HUES64 (cell line): Measurements from ENCODE around the gene HIP1R.

Source experiments
- H3K27ac ChIP-seq: 2 replicates; pipeline ENCODE4 v1.7.0; 2013; ENCODE audit warnings: low read depth, low read length, inconsistent platforms
- H3K27me3 ChIP-seq: 2 replicates; pipeline ENCODE4 v1.6.1; 2013; ENCODE audit warnings: mild to moderate bottlenecking, low read length; ENCODE audit not compliant: insufficient read depth
- H3K36me3 ChIP-seq: 2 replicates; pipeline ENCODE4 v1.6.1; 2013; ENCODE audit warnings: mild to moderate bottlenecking, low read length; ENCODE audit not compliant: insufficient read depth
- H3K4me1 ChIP-seq: 2 replicates; pipeline ENCODE4 v1.6.1; 2013; ENCODE audit warnings: mild to moderate bottlenecking, low read length, moderate library complexity; ENCODE audit not compliant: insufficient read depth
- H3K4me3 ChIP-seq: 2 replicates; pipeline ENCODE4 v1.5.1; 2013; ENCODE audit warnings: mild to moderate bottlenecking, low read length, moderate library complexity
- H3K9ac ChIP-seq: 2 replicates; pipeline ENCODE4 v1.6.1; 2013; ENCODE audit warnings: mild to moderate bottlenecking, low read depth, low read length
- H3K9me3 ChIP-seq: 2 replicates; pipeline ENCODE4 v1.6.1; 2013; ENCODE audit warnings: low read depth, low read length; ENCODE audit not compliant: insufficient read depth
- WGBS: fragments of 150-250, 120-280 bp; methylation state at CpG from one replicate; pipeline ENCODE4 v1.1.7; 2013; ENCODE audit warnings: missing lambda C conversion rate; 5-methylcytosine and 5-hydroxymethylcytosine counted together

Gene HIP1R

DNA sequence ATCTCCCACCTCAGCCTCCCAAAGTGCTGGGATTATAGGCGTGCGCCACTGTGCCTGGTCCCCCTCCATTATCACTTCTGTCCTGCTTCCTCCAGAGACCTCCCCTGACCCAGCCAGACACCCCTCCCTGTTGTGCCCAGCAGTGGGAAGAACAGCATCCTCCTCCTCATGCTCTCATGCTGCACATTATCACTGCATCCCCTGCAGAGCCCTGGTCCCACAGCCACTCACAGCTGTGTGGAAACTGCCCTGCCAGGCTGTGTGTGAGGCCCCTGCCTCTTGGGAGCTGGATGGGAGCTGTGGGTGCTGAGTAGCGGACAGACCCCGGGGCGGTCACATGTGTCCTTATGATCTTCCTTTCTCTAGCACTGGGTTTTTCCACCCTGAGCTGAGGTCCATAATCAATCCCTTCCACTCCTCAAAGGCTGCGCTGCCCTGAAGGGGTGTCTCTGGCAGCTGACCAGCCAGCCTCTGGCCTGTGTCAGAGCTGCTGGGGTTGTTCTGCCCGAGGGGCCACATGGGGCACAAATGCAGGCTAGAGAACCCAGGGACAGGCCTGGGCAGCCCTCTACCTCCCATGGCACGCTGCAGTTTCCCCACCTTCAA, 9.2 kb downstream of the HIP1R start:
- Histone ChIP-seq H3K27me3 (no peaks in the 10 kb centered on the region), H3K27ac (no peak overlapping the region), H3K4me1 (0 out of 2 replicates have a peak, but pooled peaks cover 5% of the 10 kb centered on the region), H3K36me3 (no peaks in the 10 kb centered on the region), H3K9ac (no peak overlapping the region), H3K9me3 (no peaks in the 10 kb centered on the region), H3K4me3 (no peak overlapping the region)
- WGBS = 98% methylated on average over 8 of the region's 8 CpGs

GRCh38 chr12:122845041-122845864, 10.0 kb downstream of the HIP1R start:
- Histone ChIP-seq H3K9ac (0 out of 2 replicates have a peak overlapping the region, but pooled peaks have one; percentile 32), H3K4me3 (no peak overlapping the region), H3K36me3 (no peaks in the 10 kb centered on the region), H3K9me3 (no peaks in the 10 kb centered on the region), H3K27me3 (no peaks in the 10 kb centered on the region), H3K4me1 (0 out of 2 replicates have a peak, but pooled peaks cover 5% of the 10 kb centered on the region), H3K27ac (no peak overlapping the region)
- WGBS = 92% methylated on average over 30 of the region's 30 CpGs

GRCh38 chr12:122845865-122846621, 10.8 kb downstream of the HIP1R start:
- Histone ChIP-seq H3K9ac (no peak overlapping the region), H3K4me1 (0 out of 2 replicates have a peak, but pooled peaks cover 5% of the 10 kb centered on the region), H3K36me3 (no peaks in the 10 kb centered on the region), H3K27me3 (no peaks in the 10 kb centered on the region), H3K4me3 (no peak overlapping the region), H3K9me3 (no peaks in the 10 kb centered on the region), H3K27ac (no peak overlapping the region)
- 85% methylated on average over 14 of the region's 14 CpGs for WGBS

DNA sequence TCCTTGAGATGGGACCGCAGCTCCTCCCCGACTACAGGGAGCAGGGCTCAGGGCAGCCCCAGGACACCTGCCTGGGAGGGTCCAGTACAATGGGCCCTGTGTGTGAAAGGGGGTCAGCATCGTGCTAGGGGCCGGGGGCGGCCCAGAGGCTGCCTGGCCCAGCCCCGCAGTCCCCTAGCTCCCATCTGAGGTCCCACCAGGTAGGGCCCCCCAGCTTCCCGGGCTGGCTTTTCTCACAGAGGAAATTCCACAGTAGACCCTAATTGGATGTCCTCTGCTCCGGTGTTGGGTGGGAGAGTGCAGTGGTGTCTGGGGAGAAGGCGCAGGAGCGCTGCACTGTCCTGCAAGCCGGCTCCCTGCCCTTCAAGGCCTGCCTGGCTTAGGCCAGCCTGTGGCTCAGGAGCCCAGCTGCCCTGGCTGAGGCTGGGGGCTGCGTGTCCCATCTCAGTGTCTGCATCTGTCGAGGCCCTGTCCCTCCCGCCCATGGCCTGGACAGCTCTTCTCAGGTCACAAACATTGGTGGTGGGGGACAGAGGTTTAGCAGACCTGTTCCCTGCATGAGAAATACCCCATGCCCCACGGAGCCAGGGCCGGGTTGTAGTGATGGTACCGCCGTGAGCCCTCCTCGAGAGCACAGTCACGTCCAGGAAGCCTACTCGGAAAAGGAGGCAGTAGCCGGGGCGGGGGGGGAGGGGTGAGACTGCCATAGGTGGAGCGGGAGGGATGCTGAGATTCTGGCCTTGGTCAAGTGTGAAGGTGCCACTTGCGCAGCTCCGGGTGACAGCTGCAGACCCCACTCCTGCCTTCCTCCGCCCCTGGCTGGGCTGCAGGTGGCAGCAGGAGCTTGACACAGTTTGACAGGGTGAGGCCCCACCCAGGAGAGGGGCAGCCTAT, 11.6 kb downstream of the HIP1R start:
- Histone ChIP-seq H3K4me3 (no peak overlapping the region), H3K9me3 (no peaks in the 10 kb centered on the region), H3K36me3 (no peaks in the 10 kb centered on the region), H3K27ac (no peak overlapping the region), H3K27me3 (no peaks in the 10 kb centered on the region), H3K9ac (no peak overlapping the region), H3K4me1 (0 out of 2 replicates have a peak, but pooled peaks cover 4% of the 10 kb centered on the region)
- 86% methylated on average over 27 of the region's 27 CpGs for WGBS

GRCh38 chr12:122847516-122847836, 12.2 kb downstream of the HIP1R start:
- no peak overlapping the region for H3K27ac ChIP-seq
- H3K36me3 ChIP-seq = no peaks in the 10 kb centered on the region
- WGBS = 90% methylated on average over 5 of the region's 5 CpGs
- no peaks in the 10 kb centered on the region for H3K9me3 ChIP-seq
- H3K4me1 ChIP-seq = no peaks in the 10 kb centered on the region
- no peaks in the 10 kb centered on the region for H3K27me3 ChIP-seq
- no peak overlapping the region for H3K4me3 ChIP-seq
- no peak overlapping the region for H3K9ac ChIP-seq

DNA sequence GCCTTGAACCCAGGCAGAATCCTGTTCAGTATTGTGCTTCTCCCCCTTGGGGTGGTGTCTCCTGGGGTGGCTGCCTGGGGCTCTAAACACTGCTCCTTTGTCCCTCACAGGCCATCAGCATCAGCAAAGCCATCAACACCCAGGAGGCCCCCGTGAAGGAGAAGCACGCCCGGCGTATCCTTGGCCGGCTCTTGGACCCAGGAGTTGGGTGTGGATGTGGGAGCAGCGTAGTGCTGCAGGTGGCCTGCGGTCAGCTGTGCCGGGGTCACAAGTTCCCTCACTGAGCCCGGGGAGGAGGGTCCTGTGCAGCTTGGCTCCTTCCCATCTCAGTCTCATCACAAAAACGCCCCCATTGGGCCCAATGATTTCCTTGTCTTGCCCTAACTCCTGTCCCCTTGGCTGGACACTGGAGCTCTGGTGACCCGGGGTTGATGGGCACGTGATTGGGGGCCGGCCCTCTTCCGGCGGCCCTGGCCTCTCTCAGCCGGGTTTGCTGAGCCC, 12.7 kb downstream of the HIP1R start:
- WGBS = 94% methylated on average over 16 of the region's 16 CpGs
- Histone ChIP-seq H3K27me3 (no peaks in the 10 kb centered on the region), H3K9ac (no peak overlapping the region), H3K4me1 (0 out of 2 replicates have a peak, but pooled peaks cover 3% of the 10 kb centered on the region), H3K36me3 (no peaks in the 10 kb centered on the region), H3K9me3 (no peaks in the 10 kb centered on the region), H3K4me3 (no peak overlapping the region), H3K27ac (no peak overlapping the region)

DNA sequence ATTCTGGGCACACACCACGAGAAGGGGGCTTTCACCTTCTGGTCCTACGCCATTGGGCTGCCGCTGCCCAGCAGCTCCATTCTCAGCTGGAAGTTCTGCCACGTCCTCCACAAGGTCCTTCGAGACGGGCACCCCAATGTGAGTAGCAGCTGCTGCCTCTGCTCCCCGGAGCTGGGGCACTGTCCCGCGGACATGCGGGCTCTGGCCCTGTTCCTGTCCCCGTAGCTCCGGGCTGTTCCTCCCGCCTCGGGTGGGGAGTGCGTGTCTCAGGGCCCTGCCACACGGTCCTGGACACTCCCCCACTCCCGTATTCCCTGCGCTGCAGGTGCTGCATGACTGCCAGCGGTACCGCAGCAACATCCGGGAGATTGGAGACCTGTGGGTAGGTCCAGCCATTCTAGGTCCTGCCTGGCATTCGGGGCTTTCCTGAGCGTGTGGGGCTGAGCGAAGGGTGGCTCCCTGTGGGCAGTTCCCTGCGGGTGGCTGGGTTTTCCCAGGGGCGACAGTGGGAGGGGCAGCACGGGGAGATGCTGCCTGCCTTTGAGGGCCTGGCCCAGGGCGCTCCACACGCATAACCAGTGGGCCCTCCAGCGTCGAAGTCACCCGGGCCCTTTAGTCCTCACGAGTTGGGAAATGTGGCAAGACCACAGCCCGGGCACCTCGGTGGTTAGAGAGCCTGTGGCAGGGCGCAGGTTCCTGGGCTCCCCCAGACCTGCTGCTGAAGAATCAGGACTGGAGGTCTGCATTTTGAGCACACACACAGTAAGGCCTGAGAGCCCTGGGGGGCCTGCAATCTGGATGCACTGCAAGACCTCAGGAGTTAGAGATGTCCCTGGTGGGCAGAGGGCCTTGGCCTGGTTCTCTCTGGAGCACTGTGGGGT, 13.5 kb downstream of the HIP1R start:
- WGBS = 90% methylated on average over 36 of the region's 36 CpGs
- Histone ChIP-seq H3K36me3 (no peaks in the 10 kb centered on the region), H3K4me1 (0 out of 2 replicates have a peak, but pooled peaks cover 3% of the 10 kb centered on the region), H3K4me3 (no peak overlapping the region), H3K9ac (no peak overlapping the region), H3K27ac (no peak overlapping the region), H3K9me3 (no peaks in the 10 kb centered on the region), H3K27me3 (no peaks in the 10 kb centered on the region)

GRCh38 chr12:122849352-122850047, 14.2 kb downstream of the HIP1R start:
- Histone ChIP-seq H3K4me3 (no peak overlapping the region), H3K36me3 (no peaks in the 10 kb centered on the region)
- WGBS = 91% methylated on average over 26 of the region's 26 CpGs

DNA sequence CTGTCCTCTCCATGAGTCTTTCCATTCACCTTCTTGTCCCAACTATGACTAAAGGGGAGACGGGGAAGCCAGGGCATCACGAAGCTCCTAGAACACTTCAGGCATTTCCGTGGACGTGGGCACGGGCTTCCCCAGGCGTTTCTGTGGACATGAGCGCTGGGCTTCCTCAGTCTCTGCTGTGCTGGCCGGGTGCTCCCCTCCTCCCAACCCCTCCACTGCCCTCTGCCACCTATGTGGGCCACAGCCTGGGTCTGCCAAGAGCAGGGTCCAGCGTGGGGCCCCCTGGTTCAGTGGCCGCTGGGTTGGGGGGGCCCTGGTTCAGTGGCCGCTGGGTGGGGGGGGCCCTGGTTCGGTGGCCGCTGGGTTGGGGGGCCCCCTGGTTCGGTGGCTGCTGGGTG, 14.8 kb downstream of the HIP1R start:
- H3K9ac ChIP-seq = no peak overlapping the region
- no peaks in the 10 kb centered on the region for H3K36me3 ChIP-seq
- WGBS = 95% methylated on average over 10 of the region's 14 CpGs
- H3K4me3 ChIP-seq = no peak overlapping the region
- no peaks in the 10 kb centered on the region for H3K27me3 ChIP-seq
- H3K9me3 ChIP-seq = no peaks in the 10 kb centered on the region
- no peak overlapping the region for H3K27ac ChIP-seq
- H3K4me1 ChIP-seq = 0 out of 2 replicates have a peak, but pooled peaks cover 3% of the 10 kb centered on the region

More at GRCh38 chr12:122849352-122850047, 14.2 kb downstream of the HIP1R start:
- H3K27ac ChIP-seq = no peak overlapping the region
- H3K27me3 ChIP-seq = no peaks in the 10 kb centered on the region
- H3K9ac ChIP-seq = no peak overlapping the region
- no peaks in the 10 kb centered on the region for H3K9me3 ChIP-seq
- 0 out of 2 replicates have a peak, but pooled peaks cover 3% of the 10 kb centered on the region for H3K4me1 ChIP-seq
